HG03520 (cell line): ENCODE data around the gene GAB2.
"Not testable (repeated sequence)": the region's sequence is repeated elsewhere in the genome, so short reads cannot be mapped to it uniquely, and the experiment has no call there.

Experiments used
- ATAC-seq: cut with Tn5 transposase; IDR thresholded peaks from one replicate; pipeline ENCODE4 v1.9.1; 2021; ENCODE audit warnings: mild to moderate bottlenecking, moderate library complexity; ENCODE audit not compliant: unreplicated experiment

GAB2 gene

DNA sequence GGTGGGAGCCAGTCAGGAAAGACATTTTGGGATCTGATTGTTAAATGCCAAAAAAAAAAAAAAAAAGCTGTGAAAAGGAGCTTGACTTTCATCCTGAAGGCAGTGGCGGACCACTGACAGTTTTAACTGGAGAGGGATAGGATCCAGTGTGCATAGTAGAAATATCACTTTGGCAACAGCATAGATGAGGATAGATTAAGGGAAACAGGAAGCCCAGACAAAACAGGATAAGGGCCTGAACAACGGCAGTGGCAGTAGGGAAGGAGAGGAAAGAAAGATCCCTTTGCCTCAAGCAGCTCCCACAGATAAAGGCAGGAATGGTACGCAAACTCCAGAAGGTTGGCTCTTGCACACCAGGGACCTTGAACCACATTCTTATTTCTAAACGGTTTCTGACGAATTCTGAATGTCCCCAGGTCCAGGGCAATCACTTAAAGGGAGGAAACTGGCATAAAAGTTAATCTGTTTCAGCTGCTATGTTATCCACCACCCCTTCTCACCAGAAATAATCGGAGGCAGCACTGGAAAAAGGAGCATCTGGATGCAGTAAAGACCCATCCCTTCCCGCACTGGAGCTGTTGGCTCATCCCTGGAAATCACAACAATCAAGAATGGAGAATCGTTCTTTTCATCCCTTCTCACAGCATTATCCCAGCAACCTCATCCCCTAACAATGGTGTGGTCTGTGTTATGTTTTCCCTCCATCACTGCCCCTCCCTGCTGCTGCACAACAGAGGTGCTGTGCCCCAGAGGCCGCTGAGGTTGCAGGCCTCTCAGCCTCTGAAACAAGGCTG is 99.1 kb downstream of the GAB2 start:
- no peak for ATAC-seq

DNA sequence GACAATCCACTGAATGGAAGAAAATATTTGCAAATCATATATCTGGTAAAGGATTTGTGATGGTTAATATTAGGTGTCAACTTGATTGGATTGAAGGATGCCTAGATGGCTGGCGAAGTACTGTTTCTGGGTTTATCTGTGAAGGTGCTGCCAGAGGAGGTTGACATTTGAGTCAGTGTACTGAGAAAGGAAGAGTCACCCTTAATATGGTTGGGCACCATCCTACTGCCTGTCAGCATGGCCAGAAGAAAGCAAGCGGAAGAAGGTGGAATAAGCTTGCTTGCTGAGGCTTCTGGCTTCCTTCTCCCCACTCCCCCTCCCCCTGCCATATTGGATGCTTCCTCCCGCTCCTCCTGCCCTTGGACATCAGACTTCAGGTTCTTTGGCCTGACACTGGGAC is 101.9 kb downstream of the GAB2 start:
- ATAC-seq, result no peak

DNA sequence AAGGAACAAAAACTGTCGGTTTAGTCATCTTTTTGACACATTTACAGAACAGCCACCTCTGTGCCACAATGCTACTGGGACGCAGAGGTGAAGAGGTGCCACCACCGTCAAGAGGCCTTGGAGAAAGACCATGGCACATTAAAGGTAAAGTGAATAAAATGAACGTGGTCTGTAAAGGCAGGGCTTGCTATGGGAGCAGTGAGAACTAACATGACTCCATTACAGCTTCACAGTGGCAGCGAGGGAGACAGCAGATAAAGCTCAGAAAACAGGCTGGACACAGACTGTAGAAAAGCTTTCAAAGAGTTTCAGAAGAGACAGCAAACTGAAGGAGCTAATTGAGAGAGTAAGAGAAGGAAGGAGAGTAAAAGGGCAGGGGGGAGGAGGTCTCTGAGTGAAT is 102.9 kb downstream of the GAB2 start:
- no peak for ATAC-seq

DNA sequence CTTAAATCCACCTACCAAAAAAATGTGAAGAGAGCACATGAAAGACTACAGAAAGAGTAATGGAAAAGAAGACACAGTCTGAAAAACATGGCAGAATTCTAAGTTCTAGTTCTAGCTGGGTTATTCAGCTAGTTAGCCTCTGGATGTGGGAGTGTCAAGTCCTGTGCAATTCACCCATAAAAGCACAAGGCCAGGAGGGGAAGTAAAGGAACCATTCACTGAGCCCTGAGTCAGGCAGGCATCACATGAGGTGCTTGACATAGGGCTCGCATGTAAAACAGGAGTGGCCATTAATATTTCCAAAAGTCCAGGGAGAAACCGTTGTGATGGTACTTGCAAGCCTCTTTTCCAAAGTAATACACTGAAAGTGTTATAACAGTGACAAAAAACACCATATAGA is 103.7 kb downstream of the GAB2 start:
- ATAC-seq, result no peak

DNA sequence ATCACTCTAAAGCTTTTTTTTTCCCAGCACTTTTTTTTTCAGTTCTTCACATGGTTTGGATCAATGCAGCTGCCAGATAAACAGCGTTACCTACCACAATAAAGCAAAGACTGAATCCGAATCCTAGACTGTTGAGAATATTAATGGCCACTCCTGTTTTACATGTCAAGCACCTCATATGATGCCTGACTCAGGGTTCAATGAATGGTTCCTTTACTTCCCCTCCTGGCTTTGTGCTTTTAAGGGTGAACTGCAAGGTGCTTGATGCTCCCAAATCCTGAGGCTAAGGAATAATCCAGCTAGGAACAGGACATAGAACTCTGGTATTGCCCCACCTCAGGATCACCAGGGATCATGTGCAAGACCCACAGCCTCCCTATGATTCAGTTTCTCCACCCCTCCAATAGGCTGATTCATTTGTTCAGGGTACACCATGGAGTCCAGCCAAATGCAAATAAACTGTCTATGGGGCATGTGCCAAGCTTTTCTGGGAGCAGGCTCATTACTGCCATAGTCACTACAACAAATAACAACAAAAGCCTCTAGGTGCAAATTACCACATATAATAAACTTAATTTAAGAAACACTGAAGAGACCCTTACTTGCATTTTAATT is 104.3 kb downstream of the GAB2 start:
- no peak for ATAC-seq

DNA sequence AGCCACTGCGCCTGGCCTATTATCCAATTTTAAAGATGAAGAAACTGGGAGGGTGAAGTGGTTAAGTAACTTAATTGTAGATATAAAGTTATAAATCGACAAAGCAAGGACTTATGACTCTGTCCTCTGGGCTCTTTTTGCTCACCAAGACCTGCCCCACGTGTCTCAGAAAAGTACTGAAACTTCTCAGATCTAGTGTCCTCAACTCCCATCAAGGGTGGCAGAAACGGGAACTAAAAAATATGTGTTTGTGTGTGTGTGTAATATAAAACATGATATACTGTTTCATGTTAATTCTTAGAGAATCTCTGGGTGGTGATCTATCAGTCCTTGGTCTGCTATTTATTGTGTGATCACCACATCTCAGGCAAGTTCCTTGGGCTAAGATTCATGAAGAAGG is 104.9 kb downstream of the GAB2 start:
- ATAC-seq, result no peak

DNA sequence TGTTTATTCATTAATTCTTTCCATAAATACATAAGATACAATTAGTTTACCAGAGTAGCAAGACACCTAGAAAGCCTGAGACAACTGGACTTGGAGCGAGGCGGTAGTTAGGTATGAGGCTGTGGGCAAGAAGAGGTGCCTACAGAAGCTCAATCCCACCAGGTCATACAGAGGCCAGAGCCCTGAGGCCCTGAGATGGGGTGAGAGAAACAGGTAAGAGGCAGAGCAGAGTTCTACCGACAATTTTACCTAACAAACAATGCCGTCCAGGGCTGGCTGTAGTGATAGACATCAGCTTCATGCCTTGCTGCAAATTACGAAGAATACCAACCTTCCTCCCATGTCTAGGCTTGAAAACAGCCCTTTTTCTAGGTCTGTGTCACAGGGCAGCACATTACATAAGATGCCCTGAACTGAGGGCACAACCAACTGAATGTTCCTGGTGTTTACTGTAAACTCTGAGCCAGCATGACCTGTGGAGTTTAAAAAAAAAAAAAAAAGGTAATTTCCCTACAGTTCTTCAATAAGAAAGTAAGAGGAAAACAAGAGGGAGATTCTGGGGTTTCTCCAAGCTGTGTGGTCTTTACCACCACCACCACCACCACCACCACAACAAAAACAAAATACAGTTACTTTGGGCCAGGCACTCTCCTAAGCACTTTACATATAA is 105.8 kb downstream of the GAB2 start:
- ATAC-seq, result no peak

DNA sequence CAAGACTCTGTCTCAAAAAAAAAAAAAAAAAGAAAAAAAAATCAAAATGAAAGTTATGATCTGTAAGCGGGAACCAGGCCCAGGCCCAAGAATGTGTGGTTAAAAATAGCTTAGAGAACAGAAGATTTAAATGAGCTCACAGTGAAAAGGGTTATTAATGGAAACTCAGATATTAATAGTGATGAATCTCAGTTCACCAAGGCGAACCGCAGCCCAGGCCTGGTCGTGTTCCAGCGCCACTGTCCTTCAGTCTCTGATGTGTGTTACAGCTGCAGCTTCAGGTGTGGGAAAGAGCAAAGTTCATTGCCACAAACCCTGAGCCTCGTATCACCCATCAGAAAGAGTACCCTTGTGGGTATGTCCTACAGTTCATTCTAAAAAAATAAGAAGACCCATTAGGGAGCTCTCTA is 107.1 kb downstream of the GAB2 start:
- peak; percentile 84 for ATAC-seq

DNA sequence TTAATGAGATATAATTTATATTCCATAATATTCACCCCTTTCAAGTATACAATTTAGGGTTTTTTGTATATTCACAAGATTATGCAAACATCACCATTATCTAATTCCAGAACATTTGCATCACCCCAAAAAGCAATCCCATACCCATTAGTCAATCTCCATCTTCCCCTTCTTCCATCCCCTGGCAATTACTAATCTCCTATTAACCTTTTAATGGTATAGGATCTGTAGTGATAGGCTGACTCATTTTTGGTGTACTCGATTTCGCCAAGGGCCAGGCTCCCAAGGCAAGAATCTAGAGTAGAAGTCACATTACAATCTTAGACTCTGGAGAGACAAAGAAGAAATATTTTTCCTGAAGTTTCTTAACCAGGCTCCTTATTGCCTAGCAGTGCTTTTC is 113.4 kb downstream of the GAB2 start:
- ATAC-seq, result no peak

DNA sequence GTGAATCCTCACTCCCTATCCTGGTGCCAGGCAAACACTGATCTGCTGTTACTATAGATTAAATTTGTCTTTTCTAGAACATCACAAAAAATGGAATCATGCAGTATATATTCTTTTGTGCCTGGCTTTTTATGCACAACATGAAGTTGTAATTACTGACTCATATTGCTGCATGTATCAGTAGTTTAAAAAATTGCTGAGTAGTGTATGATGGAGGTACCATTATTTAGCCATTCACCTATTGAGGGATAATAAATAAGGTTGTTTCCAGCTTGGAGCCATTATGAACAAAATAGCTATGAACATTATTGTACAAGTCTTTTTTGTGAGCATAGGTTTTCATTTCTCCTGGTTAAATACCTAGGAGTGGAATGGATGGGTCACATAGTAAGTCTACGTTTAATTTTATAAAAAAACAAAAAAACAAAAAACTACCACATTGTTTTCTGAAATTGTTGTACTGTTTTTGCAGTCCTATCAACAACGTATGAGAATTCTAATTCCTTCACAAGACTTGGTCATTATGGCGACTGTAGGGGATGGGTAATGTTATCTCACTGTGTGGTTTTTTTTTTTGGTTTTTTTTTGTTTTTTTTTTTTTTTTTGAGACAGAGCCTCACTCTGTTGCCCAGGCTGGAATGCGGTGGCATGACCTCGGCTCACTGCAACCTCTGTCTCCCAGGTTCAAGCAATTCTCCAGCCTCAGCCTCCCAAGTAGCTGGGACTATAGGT is 117.3 kb downstream of the GAB2 start:
- ATAC-seq, result no peak

DNA sequence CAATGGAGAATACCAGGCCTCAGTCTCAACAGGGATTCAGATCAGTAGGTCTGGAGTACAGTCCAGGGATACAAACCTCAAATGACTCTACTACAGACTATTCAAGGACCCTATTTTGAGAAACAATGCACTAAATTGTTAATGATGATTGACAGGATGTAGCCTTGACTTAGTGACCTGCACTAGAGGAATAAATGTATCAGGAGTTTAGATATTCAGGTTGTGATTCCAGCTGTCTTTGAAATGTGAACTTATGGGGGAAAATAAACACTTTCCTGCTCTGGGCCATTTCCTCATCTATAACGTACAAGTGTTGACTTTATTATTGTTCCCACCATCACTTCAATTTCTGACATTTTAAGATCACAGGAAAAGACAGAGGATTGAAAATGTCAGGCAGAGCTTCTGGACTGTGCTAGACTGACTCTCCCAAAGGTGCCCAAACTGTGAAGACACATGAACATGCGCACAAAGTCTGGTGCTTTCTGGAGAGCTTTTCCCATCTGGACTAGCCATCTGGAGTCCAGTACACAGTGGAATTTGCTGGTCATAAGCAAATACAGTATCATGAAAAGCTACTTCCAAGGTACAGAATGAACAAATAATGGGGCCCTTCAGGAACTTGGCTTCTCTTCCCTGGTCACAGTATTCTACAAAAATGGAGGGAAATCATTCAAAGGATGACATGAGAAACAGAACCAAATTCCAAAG is 118.5 kb downstream of the GAB2 start:
- ATAC-seq, result no peak

DNA sequence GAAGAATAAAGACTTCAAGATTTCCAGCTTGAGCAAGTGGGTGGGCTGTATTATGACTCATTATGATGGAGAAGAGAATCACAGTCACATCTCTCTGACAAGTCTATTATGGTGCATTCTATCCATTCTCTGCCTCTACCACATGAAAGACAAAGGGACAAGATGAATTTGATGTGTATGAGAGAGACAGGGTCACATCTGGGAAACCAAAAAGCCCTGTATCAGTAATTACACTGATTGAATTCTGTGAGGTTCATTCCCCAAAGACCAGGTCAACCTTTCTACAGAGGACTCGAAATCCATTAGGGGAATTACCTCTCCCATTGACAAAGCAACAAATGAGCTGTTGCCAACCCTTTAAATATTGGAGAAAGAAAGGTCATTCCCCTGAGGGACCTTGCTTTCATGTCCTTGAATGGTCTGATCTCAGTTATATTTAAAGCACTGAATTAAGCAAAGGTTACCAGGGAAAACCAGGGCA is 119.3 kb downstream of the GAB2 start:
- no peak for ATAC-seq

DNA sequence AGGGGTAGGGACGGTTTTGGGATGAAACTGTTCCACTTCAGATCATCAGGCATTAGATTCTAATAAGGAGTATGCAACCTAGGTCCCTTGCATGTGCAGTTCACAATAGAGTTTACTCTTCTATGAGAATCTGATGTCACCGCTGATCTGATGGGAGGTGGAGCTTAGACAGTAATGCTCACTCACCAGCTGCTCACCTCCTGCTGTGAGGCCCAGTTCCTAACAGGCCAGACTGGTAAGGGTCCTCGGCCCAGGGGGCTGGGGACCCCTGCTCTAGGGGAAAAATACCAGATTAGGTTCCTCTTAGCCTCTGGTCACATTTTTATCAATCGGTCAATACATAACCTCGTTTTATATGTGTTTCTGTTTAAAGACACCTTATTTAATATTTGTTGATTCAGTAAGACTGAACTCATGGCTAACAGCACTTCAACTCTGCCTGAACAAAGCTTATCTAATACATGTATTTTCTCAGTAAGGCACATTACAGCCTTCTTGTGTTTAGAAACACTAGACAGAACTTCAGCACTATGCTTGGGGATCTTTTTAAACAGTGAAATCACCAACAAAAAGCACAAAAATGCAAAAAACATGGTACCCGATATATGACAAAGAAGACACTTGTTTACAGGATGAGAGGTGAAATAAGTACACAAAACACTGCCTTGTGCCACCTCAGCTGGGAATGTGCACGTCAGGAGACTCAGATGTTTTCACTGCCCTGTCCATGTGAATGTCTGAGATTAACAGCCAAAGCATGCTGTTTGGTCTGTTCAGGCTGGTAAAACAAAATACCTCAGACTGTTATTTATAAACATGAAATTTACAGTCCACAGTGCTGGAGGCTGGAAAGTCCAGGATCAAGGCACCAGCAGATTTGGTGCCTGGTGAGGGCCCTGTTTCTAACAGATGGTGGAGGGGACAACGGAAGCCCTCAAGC is 121.4 kb downstream of the GAB2 start:
- no peak for ATAC-seq

DNA sequence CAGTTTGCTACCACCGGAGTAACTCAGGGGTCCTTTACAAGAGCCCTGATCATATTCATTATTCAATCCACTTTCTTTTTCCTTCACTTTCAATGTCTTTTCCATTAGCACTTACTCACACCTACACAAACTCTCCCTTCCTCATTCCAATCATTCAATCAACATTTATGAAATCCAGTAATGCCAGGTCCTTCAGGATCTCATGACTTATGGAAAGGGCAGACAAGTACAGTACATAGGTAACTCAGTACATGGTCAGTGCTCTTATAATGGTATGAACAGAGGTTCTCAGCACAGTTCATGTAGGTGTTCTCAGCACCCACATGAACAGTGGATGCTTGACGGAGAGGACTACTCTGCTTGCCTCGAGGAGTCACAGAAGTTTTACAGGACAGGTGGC is 122.3 kb downstream of the GAB2 start:
- ATAC-seq, result no peak

DNA sequence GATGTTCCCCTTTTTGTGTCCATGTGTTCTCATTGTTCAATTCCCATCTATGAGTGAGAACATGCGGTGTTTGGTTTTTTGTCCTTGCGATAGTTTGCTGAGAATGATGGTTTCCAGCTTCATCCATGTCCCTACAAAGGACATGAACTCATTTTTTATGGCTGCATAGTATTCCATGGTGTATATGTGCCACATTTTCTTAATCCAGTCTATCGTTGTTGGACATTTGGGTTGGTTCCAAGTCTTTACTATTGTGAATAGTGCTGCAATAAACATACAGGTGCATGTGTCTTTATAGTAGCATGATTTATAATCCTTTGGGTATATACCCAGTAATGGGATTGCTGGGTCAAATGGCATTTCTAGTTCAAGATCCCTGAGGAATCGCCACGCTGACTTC is 123.5 kb downstream of the GAB2 start:
- not testable (repeated sequence) for ATAC-seq

DNA sequence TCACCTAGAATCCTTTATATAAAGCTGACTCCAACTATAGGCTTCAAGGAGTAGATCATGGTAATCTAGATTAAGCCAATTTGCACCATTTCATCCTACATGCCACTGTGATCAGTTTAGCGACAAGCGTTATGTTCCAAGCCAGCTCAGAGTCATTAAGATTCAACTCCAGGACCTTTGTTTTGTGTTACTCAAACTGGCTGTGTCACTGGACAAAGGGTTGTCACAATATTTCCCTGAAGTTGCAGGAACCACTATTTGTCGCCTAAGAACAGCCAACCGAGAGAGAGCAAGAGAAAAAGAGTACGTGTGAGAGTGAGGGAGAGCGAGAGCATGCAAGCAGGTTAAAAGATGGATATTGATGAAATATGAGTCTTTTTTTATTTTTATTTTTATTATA is 124.1 kb downstream of the GAB2 start:
- ATAC-seq, result no peak

DNA sequence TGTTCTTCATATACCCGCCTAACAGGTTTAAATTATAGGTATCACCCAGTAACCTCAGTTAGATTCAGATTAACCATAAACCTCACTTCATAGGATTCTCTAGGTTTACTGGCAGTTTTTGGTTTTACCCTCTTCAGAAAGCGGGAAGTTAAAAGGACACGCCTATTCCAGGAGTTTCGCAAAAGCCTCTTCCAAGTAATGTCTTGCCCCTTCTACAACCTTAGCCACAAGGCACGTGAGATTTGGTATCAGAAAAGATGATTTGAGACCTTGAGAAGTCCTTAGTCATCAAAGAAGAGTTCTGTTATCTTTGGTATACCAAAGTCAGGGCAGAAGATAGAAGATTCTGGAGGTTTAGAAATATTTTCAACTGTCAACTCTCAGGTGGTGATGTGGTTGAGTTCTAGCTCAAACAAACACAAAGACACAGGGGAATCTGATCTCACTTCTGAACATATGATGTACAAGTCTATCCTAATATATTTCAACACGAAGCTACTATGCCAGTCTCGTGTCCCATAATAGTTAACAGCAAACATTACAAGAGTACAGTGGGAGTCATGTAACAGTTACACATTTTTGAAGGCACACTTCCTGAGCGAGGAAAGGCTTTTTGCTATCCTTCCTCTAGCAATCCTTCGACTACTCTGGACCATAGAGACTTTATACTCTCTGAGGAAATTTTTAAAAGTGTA is 125.4 kb downstream of the GAB2 start:
- ATAC-seq, result no peak

DNA sequence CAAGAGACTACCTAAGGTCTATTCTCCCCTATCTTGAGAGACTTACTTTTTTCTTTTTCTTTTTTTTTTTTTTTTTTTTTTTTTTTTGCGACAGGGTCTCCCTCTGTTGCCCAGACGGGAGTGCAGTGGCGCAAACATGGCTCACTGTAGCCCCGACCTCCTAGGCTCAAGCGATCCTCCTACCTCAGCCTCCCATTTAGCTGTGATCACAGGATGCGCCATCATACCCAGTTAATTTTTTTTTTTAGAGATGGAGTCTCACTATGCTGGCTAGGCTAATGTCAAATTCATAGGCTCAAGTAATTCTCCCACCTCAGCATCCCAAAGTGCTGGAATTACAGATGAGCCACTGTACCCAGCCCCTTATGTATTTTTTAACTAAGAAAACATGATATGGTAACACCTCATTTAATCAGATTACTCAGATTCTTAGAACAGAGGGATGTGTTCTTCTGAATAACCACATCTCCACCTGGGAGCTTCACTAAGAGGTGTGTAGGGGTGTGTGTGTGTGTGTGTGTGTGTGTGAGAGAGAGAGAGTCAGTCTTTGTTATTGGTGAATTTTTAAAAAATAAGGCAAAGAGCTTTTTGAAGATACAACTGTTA is 126.0 kb downstream of the GAB2 start:
- no peak for ATAC-seq
